Neural progenitor cell (in vitro differentiated cells): ENCODE results near the gene NIM1K. TPM values are rescaled to one million over a fixed set of nuclear protein-coding genes. Genes with fewer than 3 reads are reported as not detected.

Experiments
- DNase-seq: peaks from one replicate; pipeline ENCODE4 v3.0.0-alpha.2; 2016; ENCODE audit warnings: low spot score
- H2AFZ ChIP-seq: fragments of 200-600 bp; sonication (generic); replicated peaks from 2 replicates; pipeline ENCODE4 v1.6.1; 2016; ENCODE audit warnings: antibody characterized with exemption
- H3F3A ChIP-seq: fragments of 200-600 bp; sonication (generic); 2 replicates; pipeline ENCODE4 v1.6.1; 2016; ENCODE audit warnings: antibody characterized with exemption, low read depth
- H3K27ac ChIP-seq: fragments of 200-600 bp; sonication (generic); 2 replicates; pipeline ENCODE4 v1.5.1; 2016; ENCODE audit warnings: mild to moderate bottlenecking
- H3K27me3 ChIP-seq: fragments of 200-600 bp; sonication (generic); 2 replicates; pipeline ENCODE4 v1.6.1; 2016; ENCODE audit warnings: mild to moderate bottlenecking, moderate library complexity
- H3K36me3 ChIP-seq: fragments of 200-600 bp; sonication (generic); 2 replicates; pipeline ENCODE4 v1.5.1; 2016
- H3K4me1 ChIP-seq: fragments of 200-600 bp; sonication (generic); 2 replicates; pipeline ENCODE4 v1.6.1; 2016; ENCODE audit warnings: mixed run types
- H3K4me2 ChIP-seq: fragments of 200-600 bp; sonication (generic); 2 replicates; pipeline ENCODE4 v1.6.1; 2016
- H3K4me3 ChIP-seq: fragments of 200-600 bp; sonication (generic); 2 replicates; pipeline ENCODE4 v1.5.1; 2016
- H3K79me2 ChIP-seq: fragments of 200-600 bp; sonication (generic); 2 replicates; pipeline ENCODE4 v1.6.1; 2016; ENCODE audit warnings: low read depth
- H3K9ac ChIP-seq: fragments of 200-600 bp; sonication (generic); 2 replicates; pipeline ENCODE4 v1.6.1; 2016
- H3K9me3 ChIP-seq: fragments of 200-600 bp; sonication (generic); 2 replicates; pipeline ENCODE4 v1.5.1; 2016; ENCODE audit warnings: low read depth
- H4K20me1 ChIP-seq: fragments of 200-600 bp; sonication (generic); 2 replicates; pipeline ENCODE4 v1.6.1; 2016; ENCODE audit warnings: low read depth
- H3K27ac Mint-ChIP-seq: 3 replicates; pipeline ENCODE4 v1.8.0; 2021; ENCODE audit warnings: mixed read lengths
- H3K27me3 Mint-ChIP-seq: 2 replicates; pipeline ENCODE4 v1.8.0; 2022; ENCODE audit warnings: low read depth, mild to moderate bottlenecking, inconsistent platforms, moderate library complexity, mixed read lengths; ENCODE audit not compliant: insufficient read depth
- H3K36me3 Mint-ChIP-seq: 3 replicates; pipeline ENCODE4 v1.8.0; 2021; ENCODE audit warnings: mixed read lengths
- H3K4me1 Mint-ChIP-seq: 3 replicates; pipeline ENCODE4 v1.8.0; 2021; ENCODE audit warnings: mixed read lengths
- H3K4me3 Mint-ChIP-seq: 3 replicates; pipeline ENCODE4 v1.8.0; 2021; ENCODE audit warnings: mild to moderate bottlenecking, moderate library complexity, mixed read lengths
- H3K9me3 Mint-ChIP-seq: 3 replicates; pipeline ENCODE4 v1.8.0; 2020; ENCODE audit warnings: mixed read lengths
- EZH2 ChIP-seq: fragments of 200-600 bp; sonication (generic); IDR thresholded peaks from 2 replicates; pipeline ENCODE4 v1.6.1; 2017; ENCODE audit warnings: antibody characterized with exemption, mild to moderate bottlenecking, moderate library complexity
- EZH2phosphoT487 ChIP-seq: fragments of 200-600 bp; sonication (generic); IDR thresholded peaks from 2 replicates; pipeline ENCODE4 v1.6.1; 2017; ENCODE audit warnings: antibody characterized with exemption
- total RNA-seq: library from RNA; depleted of rRNA; stranded (reverse); fragments of >200 nt; gene quantifications from 2 replicates; pipeline ENCODE4 v1.2.3, GENCODE V29; 2015; ENCODE audit warnings: low replicate concordance
- TF ChIP-seq, protein P1 (sequence below): fragments of 200-600 bp; sonication (generic); IDR thresholded peaks from 2 replicates; pipeline ENCODE4 v1.5.1; 2017; ENCODE audit warnings: antibody characterized with exemption, mild to moderate bottlenecking

NIM1K gene
- total RNA-seq, 1 donor from 2014 or later = not detected

- H3K9ac ChIP-seq = no peak overlapping the region
- H4K20me1 ChIP-seq = no peaks in the 10 kb centered on the region
- H3K36me3 Mint-ChIP-seq = no peaks in the 10 kb centered on the region
- H3K9me3 Mint-ChIP-seq = no peaks in the 10 kb centered on the region
- H3K4me2 ChIP-seq = no peak overlapping the region
- no peak overlapping the region for H3K4me3 Mint-ChIP-seq
- H3F3A ChIP-seq = no peaks in the 10 kb centered on the region
- no peak overlapping the region for H2AFZ ChIP-seq
- TF ChIP-seq EZH2phosphoT487 (no peak), EZH2 (no peak)
- TF ChIP-seq, protein P1, sequence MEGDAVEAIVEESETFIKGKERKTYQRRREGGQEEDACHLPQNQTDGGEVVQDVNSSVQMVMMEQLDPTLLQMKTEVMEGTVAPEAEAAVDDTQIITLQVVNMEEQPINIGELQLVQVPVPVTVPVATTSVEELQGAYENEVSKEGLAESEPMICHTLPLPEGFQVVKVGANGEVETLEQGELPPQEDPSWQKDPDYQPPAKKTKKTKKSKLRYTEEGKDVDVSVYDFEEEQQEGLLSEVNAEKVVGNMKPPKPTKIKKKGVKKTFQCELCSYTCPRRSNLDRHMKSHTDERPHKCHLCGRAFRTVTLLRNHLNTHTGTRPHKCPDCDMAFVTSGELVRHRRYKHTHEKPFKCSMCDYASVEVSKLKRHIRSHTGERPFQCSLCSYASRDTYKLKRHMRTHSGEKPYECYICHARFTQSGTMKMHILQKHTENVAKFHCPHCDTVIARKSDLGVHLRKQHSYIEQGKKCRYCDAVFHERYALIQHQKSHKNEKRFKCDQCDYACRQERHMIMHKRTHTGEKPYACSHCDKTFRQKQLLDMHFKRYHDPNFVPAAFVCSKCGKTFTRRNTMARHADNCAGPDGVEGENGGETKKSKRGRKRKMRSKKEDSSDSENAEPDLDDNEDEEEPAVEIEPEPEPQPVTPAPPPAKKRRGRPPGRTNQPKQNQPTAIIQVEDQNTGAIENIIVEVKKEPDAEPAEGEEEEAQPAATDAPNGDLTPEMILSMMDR = no peak
- H3K4me3 ChIP-seq = no peak overlapping the region
- H3K9me3 ChIP-seq = no peaks in the 10 kb centered on the region
- no peak for DNase-seq
- no peak overlapping the region for H3K27ac Mint-ChIP-seq
- no peaks in the 10 kb centered on the region for H3K36me3 ChIP-seq
- no peaks in the 10 kb centered on the region for H3K27me3 ChIP-seq
- no peaks in the 10 kb centered on the region for H3K79me2 ChIP-seq
- no peaks in the 10 kb centered on the region for H3K4me1 ChIP-seq
- no peak overlapping the region for H3K27ac ChIP-seq
- peaks cover 8% of the 10 kb centered on the region for H3K27me3 Mint-ChIP-seq
- H3K4me1 Mint-ChIP-seq = no peaks in the 10 kb centered on the region
Measured at GRCh38 chr5:43216941-43217340, 24.9 kb downstream of the NIM1K start.

DNA sequence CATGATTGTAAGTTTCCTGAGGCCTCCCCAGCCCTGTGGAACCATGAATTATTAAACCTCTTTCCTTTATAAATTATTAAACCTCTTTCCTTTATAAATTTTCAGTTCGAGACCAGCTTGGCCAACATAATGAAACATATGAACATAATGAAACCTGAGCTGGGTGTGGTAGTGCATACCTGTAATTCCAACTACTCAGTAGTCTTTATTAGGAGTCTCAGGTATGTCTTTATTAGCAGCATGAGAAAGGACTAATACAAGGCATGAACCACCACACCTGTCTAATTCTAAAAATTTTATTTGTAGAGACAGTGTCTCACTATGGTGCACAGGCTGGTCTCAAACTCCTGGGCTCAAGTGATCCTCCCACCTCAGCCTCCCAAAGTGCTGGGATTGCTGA lies 27.1 kb downstream of the NIM1K start:
- no peaks in the 10 kb centered on the region for H3K9me3 Mint-ChIP-seq
- Histone ChIP-seq H3K9me3 (no peaks in the 10 kb centered on the region), H3K79me2 (no peaks in the 10 kb centered on the region), H3K4me1 (no peaks in the 10 kb centered on the region), H3F3A (no peaks in the 10 kb centered on the region), H3K9ac (no peak overlapping the region), H3K27me3 (no peaks in the 10 kb centered on the region), H3K4me3 (no peak overlapping the region), H3K36me3 (no peaks in the 10 kb centered on the region), H4K20me1 (no peaks in the 10 kb centered on the region), H3K4me2 (no peak overlapping the region), H3K27ac (no peak overlapping the region), H2AFZ (no peak overlapping the region)
- DNase-seq = no peak
- no peak overlapping the region for H3K4me3 Mint-ChIP-seq
- no peaks in the 10 kb centered on the region for H3K4me1 Mint-ChIP-seq
- no peak for TF ChIP-seq EZH2
- TF ChIP-seq EZH2phosphoT487 = no peak
- TF ChIP-seq, protein P1 = no peak
- no peaks in the 10 kb centered on the region for H3K36me3 Mint-ChIP-seq
- no peak overlapping the region for H3K27ac Mint-ChIP-seq
- H3K27me3 Mint-ChIP-seq = peaks cover 3% of the 10 kb centered on the region

GRCh38 chr5:43221502-43221901 lies 29.5 kb downstream of the NIM1K start:
- H3K27ac ChIP-seq = no peak overlapping the region

More at GRCh38 chr5:43221502-43221901, 29.5 kb downstream of the NIM1K start:
- no peaks in the 10 kb centered on the region for H3K4me1 Mint-ChIP-seq
- H3K4me3 Mint-ChIP-seq = no peak overlapping the region
- H3K27me3 Mint-ChIP-seq = peaks cover 3% of the 10 kb centered on the region
- Histone ChIP-seq H3K79me2 (no peaks in the 10 kb centered on the region), H3K36me3 (no peaks in the 10 kb centered on the region), H3F3A (no peaks in the 10 kb centered on the region), H3K9ac (no peak overlapping the region), H3K9me3 (no peaks in the 10 kb centered on the region), H3K4me2 (no peak overlapping the region), H3K4me1 (no peaks in the 10 kb centered on the region), H4K20me1 (no peaks in the 10 kb centered on the region), H3K4me3 (no peak overlapping the region), H3K27me3 (no peaks in the 10 kb centered on the region), H2AFZ (peak overlapping the region; percentile 22)
- H3K9me3 Mint-ChIP-seq = no peaks in the 10 kb centered on the region
- no peaks in the 10 kb centered on the region for H3K36me3 Mint-ChIP-seq
- TF ChIP-seq EZH2 = no peak
- TF ChIP-seq, protein P1 = no peak
- DNase-seq = no peak
- no peak overlapping the region for H3K27ac Mint-ChIP-seq
